NCI-H2029 treated with DMSO at 0.1 percent for 48 hours (cell line): ENCODE measurements around the gene AGA.

ENCODE experiments used
- DNase-seq: peaks from one replicate; lab custom pipeline; 2025; lab: John Stamatoyannopoulos, UW

Gene AGA

GRCh38 chr4:177446586-177446985 is 4.3 kb upstream of the AGA start:
- DNase-seq = no peak

GRCh38 chr4:177444911-177445736 is 2.9 kb upstream of the AGA start:
- no peak for DNase-seq

GRCh38 chr4:177441061-177441802 is 1.0 kb downstream of the AGA start:
- DNase-seq = no peak

GRCh38 chr4:177436456-177436855 is 5.8 kb downstream of the AGA start:
- no peak for DNase-seq

- no peak for DNase-seq
These were observed 7.6 kb downstream of the AGA start for GRCh38 chr4:177434667-177435066.

- DNase-seq = no peak
These were observed 15.0 kb downstream of the AGA start for GRCh38 chr4:177427192-177427591.

GRCh38 chr4:177419434-177419833 is 22.8 kb downstream of the AGA start:
- no peak for DNase-seq

- DNase-seq = no peak
These were observed 28.6 kb downstream of the AGA start for GRCh38 chr4:177413656-177414055.

- no peak for DNase-seq
These were observed 29.2 kb downstream of the AGA start for GRCh38 chr4:177413076-177413475.

GRCh38 chr4:177411996-177412395 is 30.2 kb downstream of the AGA start:
- DNase-seq = no peak

GRCh38 chr4:177410566-177410965 is 31.7 kb downstream of the AGA start:
- peak; percentile 44 for DNase-seq

GRCh38 chr4:177408023-177408422 is 34.2 kb downstream of the AGA start:
- peak; percentile 41 for DNase-seq

GRCh38 chr4:177405508-177405907 is 36.7 kb downstream of the AGA start:
- no peak for DNase-seq

- DNase-seq = no peak
These were observed 37.3 kb downstream of the AGA start for GRCh38 chr4:177404986-177405385.

- DNase-seq = no peak
These were observed 37.9 kb downstream of the AGA start for GRCh38 chr4:177404342-177404741.

- no peak for DNase-seq
These were observed 38.5 kb downstream of the AGA start for GRCh38 chr4:177403746-177404145.

- DNase-seq = no peak
These were observed 40.5 kb downstream of the AGA start for GRCh38 chr4:177401658-177402273.

- DNase-seq = no peak
These were observed 42.2 kb downstream of the AGA start for GRCh38 chr4:177400030-177400429.

GRCh38 chr4:177396352-177396751 is 45.9 kb downstream of the AGA start:
- DNase-seq = no peak

GRCh38 chr4:177393236-177393635 is 49.0 kb downstream of the AGA start:
- DNase-seq = no peak

- no peak for DNase-seq
These were observed 50.3 kb downstream of the AGA start for GRCh38 chr4:177391953-177392352.

- no peak for DNase-seq
These were observed 51.0 kb downstream of the AGA start for GRCh38 chr4:177391287-177391686.

- peak; percentile 0 for DNase-seq
These were observed 55.9 kb downstream of the AGA start for GRCh38 chr4:177386278-177386815.
